HG02610 (cell line): ENCODE results near the gene ZNF747.

Source experiments
- ATAC-seq: cut with Tn5 transposase; IDR thresholded peaks from one replicate; pipeline ENCODE4 v1.9.1; 2021; ENCODE audit warnings: mild to moderate bottlenecking, moderate library complexity; ENCODE audit not compliant: unreplicated experiment

The ZNF747 gene

DNA sequence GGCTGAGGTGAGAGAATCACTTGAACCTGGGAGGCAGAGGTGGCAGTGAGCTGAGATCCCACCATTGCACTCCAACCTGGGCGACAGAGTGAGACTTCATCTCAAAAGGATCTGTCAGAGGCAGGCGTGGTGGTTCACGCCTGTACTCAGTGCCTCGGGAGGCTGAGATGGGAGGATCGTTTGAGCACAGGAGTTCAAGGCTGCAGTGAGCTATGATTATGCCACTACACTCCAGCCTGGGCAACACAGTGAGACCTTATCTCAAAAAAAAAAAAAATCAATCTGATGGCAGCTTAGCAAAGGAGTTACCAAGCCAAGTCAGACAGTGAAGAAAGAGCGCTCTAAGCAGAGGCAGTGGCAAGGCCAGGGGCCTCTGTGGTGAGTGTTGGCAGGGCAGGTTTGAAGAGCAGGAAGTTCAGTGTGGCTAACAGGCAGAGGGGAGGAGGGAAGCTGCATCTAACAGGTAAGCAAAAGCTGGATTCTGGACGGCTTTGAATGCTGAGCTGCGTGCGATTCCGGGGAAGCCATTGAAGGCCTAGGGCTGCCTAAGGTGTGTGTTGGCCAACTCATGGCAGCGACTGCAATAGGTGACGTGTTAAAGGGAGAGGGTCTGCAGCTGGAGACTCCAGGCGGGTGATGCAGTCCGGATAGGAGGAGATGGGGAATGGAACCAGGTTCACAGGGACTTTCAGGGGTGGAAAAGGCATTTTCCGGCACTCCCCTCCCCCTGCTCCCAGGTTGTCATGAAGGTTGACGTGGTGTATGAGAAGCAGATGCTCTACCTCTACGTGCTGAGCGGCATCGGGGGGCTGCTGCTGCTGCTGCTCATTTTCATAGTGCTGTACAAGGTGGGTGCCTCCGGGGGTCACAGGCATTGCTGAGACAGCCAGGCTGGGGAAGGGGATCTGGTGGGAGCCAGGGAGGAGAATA lies 15.3 kb downstream of the ZNF747 start:
- no peak for ATAC-seq

DNA sequence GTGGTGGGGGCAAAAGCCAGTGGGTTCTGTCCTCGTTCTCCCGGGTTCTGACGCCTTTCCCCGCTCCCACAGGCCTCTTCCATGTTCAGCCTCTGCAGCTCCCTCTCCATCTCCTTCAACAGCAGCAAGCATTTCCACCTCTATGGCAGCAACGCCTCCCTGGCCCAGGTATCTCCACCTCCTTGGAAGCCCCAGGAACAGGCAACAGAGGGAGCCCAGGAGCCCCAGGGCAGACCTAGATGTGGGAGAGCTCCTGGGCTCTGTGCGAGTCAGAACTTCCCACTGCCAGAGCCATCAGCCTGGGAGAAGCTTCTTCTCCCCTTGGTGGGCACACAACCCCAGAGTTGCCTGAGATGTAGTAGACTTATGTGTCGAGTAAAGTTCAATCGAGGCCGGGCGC lies 16.1 kb downstream of the ZNF747 start:
- ATAC-seq: no peak

- no peak for ATAC-seq
Measured at GRCh38 chr16:30515275-30515674, 19.4 kb downstream of the ZNF747 start.

- no peak for ATAC-seq
Measured at GRCh38 chr16:30511509-30511908, 23.1 kb downstream of the ZNF747 start.

- ATAC-seq: no peak
Measured at GRCh38 chr16:30510376-30510938, 24.2 kb downstream of the ZNF747 start.

DNA sequence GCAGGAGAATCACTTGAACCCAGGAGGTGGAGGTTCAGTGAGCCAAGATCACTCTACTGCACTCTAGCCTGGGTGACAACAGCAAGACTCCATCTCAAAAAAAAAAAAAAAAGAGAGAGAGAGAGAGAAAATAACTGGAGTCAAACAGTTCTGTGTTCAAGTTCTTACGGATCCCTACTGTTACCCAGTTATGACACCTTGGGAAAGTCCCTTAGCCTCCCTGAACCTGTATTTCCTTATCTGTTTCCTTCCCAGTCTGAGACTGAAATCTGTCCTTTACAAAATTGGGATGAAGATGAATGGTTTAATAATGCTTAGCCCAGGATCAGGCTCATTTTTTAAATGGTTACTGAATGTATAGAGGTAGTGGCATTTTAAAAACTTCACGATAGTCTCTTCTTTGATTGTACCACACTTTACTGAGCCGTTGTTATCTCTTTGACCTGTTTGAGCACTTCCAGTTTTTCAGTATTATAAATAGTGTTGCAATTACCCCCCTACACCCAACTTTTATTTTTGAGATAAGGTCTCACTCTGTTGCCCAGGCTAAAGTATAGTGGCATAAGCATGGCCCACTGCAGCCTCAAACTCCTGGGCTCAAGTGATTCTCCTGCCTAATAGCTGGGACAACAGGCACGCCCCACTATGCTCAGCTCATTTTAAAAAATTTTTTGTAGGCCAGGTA lies 25.4 kb downstream of the ZNF747 start:
- no peak for ATAC-seq

GRCh38 chr16:30503403-30504296 lies 31.0 kb downstream of the ZNF747 start:
- no peak for ATAC-seq

GRCh38 chr16:30499284-30499683 lies 35.4 kb downstream of the ZNF747 start:
- no peak for ATAC-seq

DNA sequence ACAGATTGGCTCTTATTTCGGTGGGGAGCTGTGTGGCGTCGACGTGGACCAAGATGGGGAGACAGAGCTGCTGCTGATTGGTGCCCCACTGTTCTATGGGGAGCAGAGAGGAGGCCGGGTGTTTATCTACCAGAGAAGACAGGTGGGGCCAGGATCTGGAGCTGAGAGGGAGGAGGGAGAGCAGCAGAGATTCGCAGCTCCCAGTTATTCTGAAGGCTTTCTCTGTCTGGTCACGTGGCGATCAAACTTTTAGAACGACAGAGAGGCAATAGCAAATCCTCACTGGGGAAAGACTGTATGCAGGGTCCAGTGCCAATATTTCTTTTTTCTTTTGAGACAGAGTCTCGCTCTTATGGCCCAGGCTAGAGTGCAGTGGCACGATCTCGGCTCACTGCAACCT lies 39.9 kb downstream of the ZNF747 start:
- ATAC-seq: no peak

- no peak for ATAC-seq
Measured at GRCh38 chr16:30493941-30494488, 40.6 kb downstream of the ZNF747 start.

DNA sequence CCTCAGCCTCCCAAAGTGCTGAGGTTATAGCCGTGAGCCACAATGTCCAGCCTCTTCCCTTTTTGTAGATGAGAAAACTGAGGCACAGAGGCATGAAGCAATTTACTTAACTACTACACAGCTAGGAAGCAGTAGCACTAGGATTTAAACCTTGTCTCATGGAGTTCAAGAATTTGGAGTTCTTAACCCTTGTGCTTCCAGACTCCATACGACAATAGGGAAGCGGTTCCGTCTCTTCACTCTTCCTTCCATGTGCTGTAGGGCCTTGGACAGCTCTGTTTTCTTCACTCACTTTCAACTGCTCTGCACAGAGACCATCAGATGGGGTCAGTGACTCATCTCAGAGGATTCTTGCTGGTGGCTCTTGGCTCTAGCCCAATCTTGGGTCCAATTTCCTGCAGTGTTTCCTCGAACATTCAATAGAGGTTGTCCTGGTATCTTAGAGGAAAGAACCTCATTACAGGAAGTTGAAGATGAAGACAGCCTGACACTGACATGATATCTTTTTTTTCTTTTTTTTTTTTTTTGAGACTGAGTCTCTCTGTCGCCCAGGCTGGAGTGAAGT lies 42.8 kb downstream of the ZNF747 start:
- no peak for ATAC-seq

DNA sequence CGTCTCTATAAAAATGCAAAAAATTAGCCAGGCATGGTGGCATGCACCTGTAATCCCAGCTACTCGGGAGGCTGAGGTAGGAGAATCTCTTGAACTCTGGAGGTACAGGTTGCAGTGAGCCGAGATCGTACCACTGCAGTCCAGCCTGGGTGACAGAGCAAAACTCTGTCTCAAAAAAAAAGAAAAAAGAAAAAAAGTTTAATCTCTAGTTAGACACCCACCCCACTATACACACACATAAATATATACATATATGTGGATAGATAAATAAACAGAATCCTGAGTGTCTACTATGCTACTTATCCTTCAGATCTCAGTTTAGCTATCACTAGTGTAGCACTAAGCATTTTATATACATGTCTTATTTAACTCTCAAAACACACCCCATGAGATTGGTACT lies 43.4 kb downstream of the ZNF747 start:
- ATAC-seq: no peak

GRCh38 chr16:30490210-30490609 lies 44.4 kb downstream of the ZNF747 start:
- no peak for ATAC-seq

- ATAC-seq: no peak
Measured at GRCh38 chr16:30488764-30489605, 45.7 kb downstream of the ZNF747 start.

- no peak for ATAC-seq
Measured at GRCh38 chr16:30485818-30486436, 48.7 kb downstream of the ZNF747 start.

- no peak for ATAC-seq
Measured at GRCh38 chr16:30484887-30485286, 49.8 kb downstream of the ZNF747 start.

DNA sequence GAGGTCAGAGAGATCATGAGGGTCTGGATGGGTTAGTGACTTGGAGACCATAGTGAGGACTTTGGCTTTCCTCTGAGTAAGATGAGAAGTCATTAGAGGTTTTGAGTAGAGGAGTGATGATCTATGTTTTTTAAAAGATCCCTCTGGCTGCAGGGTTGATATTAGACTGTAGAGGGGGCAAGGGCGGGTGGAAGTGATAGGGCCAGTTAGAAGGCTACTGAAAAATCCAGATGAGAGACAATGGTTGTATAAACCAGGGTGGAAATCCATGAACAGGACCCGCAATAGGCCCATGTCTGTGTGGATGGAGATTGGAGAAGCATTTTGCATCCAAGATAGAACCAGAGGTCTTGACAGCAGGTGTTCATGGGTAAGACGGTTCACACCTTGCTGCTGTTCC lies 52.3 kb downstream of the ZNF747 start:
- no peak for ATAC-seq

DNA sequence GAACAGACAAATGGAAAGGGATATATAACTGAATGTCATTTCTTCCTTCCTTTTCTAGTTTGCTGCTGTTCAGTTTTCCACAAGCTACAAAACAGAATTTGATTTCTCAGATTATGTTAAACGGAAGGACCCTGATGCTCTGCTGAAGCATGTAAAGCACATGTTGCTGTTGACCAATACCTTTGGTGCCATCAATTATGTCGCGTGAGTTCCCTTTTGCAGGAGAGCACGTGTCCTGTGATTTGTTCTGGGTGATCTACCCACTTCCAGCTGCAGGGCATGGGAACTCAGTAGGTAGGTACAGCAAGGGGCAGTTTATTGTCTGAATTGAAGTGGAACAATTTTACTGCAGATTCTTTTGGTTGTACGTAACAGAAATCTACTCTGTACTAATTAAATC lies 53.3 kb downstream of the ZNF747 start:
- ATAC-seq: no peak
